ENCODE data around the gene RAB27A. TPM values are rescaled to one million over a fixed set of nuclear protein-coding genes. Genes with fewer than 3 reads are reported as not detected.

RAB27A gene
- polyA plus RNA-seq, 1 of the 3 experiments (the other 2 are of a cell fraction) = 9.6 TPM

DNA sequence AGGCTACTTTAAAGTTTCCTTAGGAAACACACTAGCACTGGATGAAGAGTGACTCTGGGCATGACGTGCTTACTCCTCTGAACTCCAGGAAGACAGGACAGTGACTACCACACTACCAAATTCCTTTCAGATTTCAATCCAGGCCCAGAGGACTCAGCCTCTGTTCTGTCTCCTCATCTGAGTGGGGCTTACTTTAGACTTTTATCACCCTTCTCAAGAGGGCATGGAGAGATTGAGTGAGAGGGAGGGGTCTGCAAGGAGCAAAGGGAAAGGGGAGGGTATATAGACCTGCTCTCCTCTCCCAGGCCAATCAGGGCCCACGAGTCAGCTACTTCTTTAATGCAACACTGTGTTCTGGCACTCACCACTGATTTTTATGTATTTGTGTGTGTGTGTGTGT lies 63.5 kb downstream of the RAB27A start (continued):
- TF ChIP-seq NFIC (IDR thresholded peaks at IDR 0.05; ENCODE audit: borderline replicate concordance) = no peak

DNA sequence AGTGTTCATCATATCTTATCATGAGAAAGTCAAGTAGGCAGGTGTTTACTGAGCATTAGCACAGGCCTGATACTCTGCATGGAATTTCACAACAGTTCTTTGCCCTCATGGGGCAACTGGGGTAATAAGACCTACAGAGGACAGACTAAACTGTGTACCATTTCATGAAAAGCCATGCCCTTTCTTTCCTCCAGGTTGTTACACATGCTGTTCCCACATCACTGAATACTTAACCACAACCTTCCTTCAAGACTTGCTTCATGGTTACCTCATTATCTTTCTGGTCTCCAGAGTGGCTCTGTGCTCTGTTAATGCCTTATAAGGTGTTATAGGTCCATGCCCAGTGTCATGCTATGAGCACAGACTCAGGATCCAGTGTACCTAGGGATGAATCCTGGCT lies 64.7 kb downstream of the RAB27A start:
- Histone ChIP-seq H3K4me1 (ENCODE audit: control insufficient read depth in 1 of 2, insufficient read depth in 2 of 2, low read depth in 1 of 2, low read length in 1 of 2) (no peaks in the 10 kb centered on the region), H3K9me3 (no peaks in the 10 kb centered on the region), H3K9me2 (no peaks in the 10 kb centered on the region), H3K27ac (ENCODE audit: low read depth in 2 of 2, low read length in 1 of 2) (no peak overlapping the region), H3K4me2 (no peak overlapping the region), H3K36me3 (replicated peaks in 1 of 2; ENCODE audit: control insufficient read depth in 1 of 2, insufficient read depth in 2 of 2, low read length in 1 of 2) (peaks cover 0 to 5% of the 10 kb centered on the region in 2 experiments), H4K20me1 (ENCODE audit: insufficient read depth) (no peaks in the 10 kb centered on the region), H3K79me2 (ENCODE audit: insufficient read depth) (no peaks in the 10 kb centered on the region), H2AFZ (ENCODE audit: low read depth) (no peak overlapping the region), H3F3A (replicated peaks; ENCODE audit: insufficient read depth) (no peaks in the 10 kb centered on the region), H3K27me3 (ENCODE audit: insufficient read depth) (no peaks in the 10 kb centered on the region), H3K4me3 (ENCODE audit: low read depth in 2 of 2, low read length in 1 of 2) (no peak overlapping the region), H3K9ac (no peak overlapping the region)
- DNase-seq = no peak
- TF ChIP-seq, protein P1, sequence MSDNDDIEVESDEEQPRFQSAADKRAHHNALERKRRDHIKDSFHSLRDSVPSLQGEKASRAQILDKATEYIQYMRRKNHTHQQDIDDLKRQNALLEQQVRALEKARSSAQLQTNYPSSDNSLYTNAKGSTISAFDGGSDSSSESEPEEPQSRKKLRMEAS (IDR thresholded peaks at IDR 0.05; ENCODE audit: low read depth) = no peak
- no peak for TF ChIP-seq FOXM1 (IDR thresholded peaks at IDR 0.05; ENCODE audit: low read depth)
- TF ChIP-seq NRF1 (IDR thresholded peaks at IDR 0.05; ENCODE audit: low read depth, low read length) = no peak
- no peak for TF ChIP-seq EP300 (IDR thresholded peaks at IDR 0.05; ENCODE audit: borderline replicate concordance in 1 of 2, low read depth in 1 of 2, low read length in 1 of 2)
- TF ChIP-seq TAF1 (IDR thresholded peaks at IDR 0.05; ENCODE audit: borderline replicate concordance, low read depth, low read length) = no peak
- TF ChIP-seq, protein P2, sequence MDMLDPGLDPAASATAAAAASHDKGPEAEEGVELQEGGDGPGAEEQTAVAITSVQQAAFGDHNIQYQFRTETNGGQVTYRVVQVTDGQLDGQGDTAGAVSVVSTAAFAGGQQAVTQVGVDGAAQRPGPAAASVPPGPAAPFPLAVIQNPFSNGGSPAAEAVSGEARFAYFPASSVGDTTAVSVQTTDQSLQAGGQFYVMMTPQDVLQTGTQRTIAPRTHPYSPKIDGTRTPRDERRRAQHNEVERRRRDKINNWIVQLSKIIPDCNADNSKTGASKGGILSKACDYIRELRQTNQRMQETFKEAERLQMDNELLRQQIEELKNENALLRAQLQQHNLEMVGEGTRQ (IDR thresholded peaks at IDR 0.05; ENCODE audit: borderline replicate concordance, low read depth, low read length) = no peak
- no peak for TF ChIP-seq POLR2AphosphoS5 (IDR thresholded peaks at IDR 0.05; ENCODE audit: low read depth, low read length)
- ChIA-PET CTCF (no interaction called here), POLR2A (no interaction called here)

DNA sequence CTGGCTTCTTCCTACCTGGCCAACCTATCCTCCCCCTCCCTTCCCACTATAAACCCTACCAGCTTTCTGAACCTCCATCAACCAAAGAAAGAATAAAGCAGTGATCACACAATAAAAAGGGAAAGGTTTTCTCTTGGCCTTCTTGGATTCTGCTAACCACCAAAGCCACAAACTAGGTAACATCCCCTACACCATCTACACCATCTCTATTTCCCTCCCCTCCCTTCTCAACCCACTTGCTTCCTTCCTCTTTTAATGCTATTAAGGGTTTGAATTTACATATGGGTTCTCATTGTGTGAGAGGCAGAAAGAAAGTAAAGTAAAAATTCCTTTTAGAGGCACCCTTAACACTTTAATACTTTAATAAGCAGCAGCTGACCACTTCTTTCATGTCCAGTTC lies 67.0 kb downstream of the RAB27A start:
- H3K4me2 ChIP-seq = no peak overlapping the region
- no peak overlapping the region for H2AFZ ChIP-seq (ENCODE audit: low read depth)
- no peak overlapping the region for H3K4me3 ChIP-seq (ENCODE audit: low read depth in 2 of 2, low read length in 1 of 2)
- H3K9me2 ChIP-seq = no peaks in the 10 kb centered on the region
- CTCF ChIA-PET = interaction anchor here (1.0 to 1.8 kb wide), 3 partner anchors 68 to 217 kb away, joined by 3 to 6 read pairs (median 4); no protein-coding TSS in a partner anchor
- H3K79me2 ChIP-seq (ENCODE audit: insufficient read depth) = no peaks in the 10 kb centered on the region
- DNase-seq = no peak
- no peaks in the 10 kb centered on the region for H3K9me3 ChIP-seq
- H3K27me3 ChIP-seq (ENCODE audit: insufficient read depth) = no peaks in the 10 kb centered on the region
- peaks cover 0 to 6% of the 10 kb centered on the region in 2 experiments; a peak in 2 of 4 replicates for H3K4me1 ChIP-seq (ENCODE audit: control insufficient read depth in 1 of 2, insufficient read depth in 2 of 2, low read depth in 1 of 2, low read length in 1 of 2)
- peaks cover 0 to 3% of the 10 kb centered on the region in 2 experiments for H3K36me3 ChIP-seq (replicated peaks in 1 of 2; ENCODE audit: control insufficient read depth in 1 of 2, insufficient read depth in 2 of 2, low read length in 1 of 2)
- no peaks in the 10 kb centered on the region for H3F3A ChIP-seq (replicated peaks; ENCODE audit: insufficient read depth)
- no peaks in the 10 kb centered on the region for H4K20me1 ChIP-seq (ENCODE audit: insufficient read depth)
- TF ChIP-seq, protein P3, sequence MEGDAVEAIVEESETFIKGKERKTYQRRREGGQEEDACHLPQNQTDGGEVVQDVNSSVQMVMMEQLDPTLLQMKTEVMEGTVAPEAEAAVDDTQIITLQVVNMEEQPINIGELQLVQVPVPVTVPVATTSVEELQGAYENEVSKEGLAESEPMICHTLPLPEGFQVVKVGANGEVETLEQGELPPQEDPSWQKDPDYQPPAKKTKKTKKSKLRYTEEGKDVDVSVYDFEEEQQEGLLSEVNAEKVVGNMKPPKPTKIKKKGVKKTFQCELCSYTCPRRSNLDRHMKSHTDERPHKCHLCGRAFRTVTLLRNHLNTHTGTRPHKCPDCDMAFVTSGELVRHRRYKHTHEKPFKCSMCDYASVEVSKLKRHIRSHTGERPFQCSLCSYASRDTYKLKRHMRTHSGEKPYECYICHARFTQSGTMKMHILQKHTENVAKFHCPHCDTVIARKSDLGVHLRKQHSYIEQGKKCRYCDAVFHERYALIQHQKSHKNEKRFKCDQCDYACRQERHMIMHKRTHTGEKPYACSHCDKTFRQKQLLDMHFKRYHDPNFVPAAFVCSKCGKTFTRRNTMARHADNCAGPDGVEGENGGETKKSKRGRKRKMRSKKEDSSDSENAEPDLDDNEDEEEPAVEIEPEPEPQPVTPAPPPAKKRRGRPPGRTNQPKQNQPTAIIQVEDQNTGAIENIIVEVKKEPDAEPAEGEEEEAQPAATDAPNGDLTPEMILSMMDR (IDR thresholded peaks at IDR 0.05) = no peak
- TF ChIP-seq POLR2AphosphoS5 (IDR thresholded peaks at IDR 0.05; ENCODE audit: low read depth, low read length) = no peak
- TF ChIP-seq CHD2 (IDR thresholded peaks at IDR 0.05; ENCODE audit: low read length, partially characterized antibody) = no peak
- POLR2A ChIA-PET = no interaction called here
- no peak overlapping the region for H3K27ac ChIP-seq (ENCODE audit: low read depth in 2 of 2, low read length in 1 of 2)
- H3K9ac ChIP-seq = no peak overlapping the region
